NCI-H1436 (cell line): Measurements from ENCODE around the gene HES5.

Experiments used
- DNase-seq: peaks from one replicate; lab custom pipeline; 2025; lab: John Stamatoyannopoulos, UW

The HES5 gene

GRCh38 chr1:2514863-2515762 lies 14.9 kb downstream of the HES5 start:
- no peak for DNase-seq

- DNase-seq, result no peak
These were observed 16.0 kb downstream of the HES5 start for GRCh38 chr1:2513939-2514652.

- DNase-seq, result no peak
These were observed 17.1 kb downstream of the HES5 start for GRCh38 chr1:2512862-2513421.

GRCh38 chr1:2510366-2511155 lies 19.5 kb downstream of the HES5 start:
- DNase-seq, result no peak

- DNase-seq, result no peak
These were observed 20.5 kb downstream of the HES5 start for GRCh38 chr1:2509589-2509988.

GRCh38 chr1:2508751-2509150 lies 21.3 kb downstream of the HES5 start:
- no peak for DNase-seq

- no peak for DNase-seq
These were observed 21.9 kb downstream of the HES5 start for GRCh38 chr1:2508180-2508579.

- no peak for DNase-seq
These were observed 22.3 kb downstream of the HES5 start for GRCh38 chr1:2507744-2508155.

- no peak for DNase-seq
These were observed 23.0 kb downstream of the HES5 start for GRCh38 chr1:2506901-2507565.

GRCh38 chr1:2506007-2506860 lies 23.8 kb downstream of the HES5 start:
- DNase-seq, result no peak

- DNase-seq, result no peak
These were observed 24.5 kb downstream of the HES5 start for GRCh38 chr1:2505461-2505994.

GRCh38 chr1:2504949-2505272 lies 25.2 kb downstream of the HES5 start:
- DNase-seq, result no peak

GRCh38 chr1:2504225-2504948 lies 25.7 kb downstream of the HES5 start:
- DNase-seq, result no peak

GRCh38 chr1:2503554-2504224 lies 26.4 kb downstream of the HES5 start:
- no peak for DNase-seq

- no peak for DNase-seq
These were observed 27.2 kb downstream of the HES5 start for GRCh38 chr1:2502661-2503553.

GRCh38 chr1:2502210-2502609 lies 27.9 kb downstream of the HES5 start:
- DNase-seq, result no peak

GRCh38 chr1:2501820-2502119 lies 28.3 kb downstream of the HES5 start:
- DNase-seq, result no peak

- DNase-seq, result no peak
These were observed 28.8 kb downstream of the HES5 start for GRCh38 chr1:2501041-2501819.
